ENCODE measurements around the gene BRMS1.

Gene BRMS1

GRCh38 chr11:66365711-66366619 lies 21.1 kb upstream of the BRMS1 start:
- H3K4me3 ChIP-seq (ENCODE audit: low read depth, low read length): no peak overlapping the region
- TF ChIP-seq CTCF (IDR thresholded peaks at IDR 0.05; ENCODE audit: control insufficient read depth, extremely low read depth, insufficient read depth): no peak

GRCh38 chr11:66365166-66365565 lies 20.3 kb upstream of the BRMS1 start:
- H3K4me3 ChIP-seq (ENCODE audit: low read depth, low read length): no peak overlapping the region
- no peak for DNase-seq (ENCODE audit: low read depth)
- no peak for TF ChIP-seq CTCF (IDR thresholded peaks at IDR 0.05; ENCODE audit: control insufficient read depth, extremely low read depth, insufficient read depth)

More at GRCh38 chr11:66365711-66366619, 21.1 kb upstream of the BRMS1 start:
- no peak for DNase-seq (ENCODE audit: low read depth)

- no peak for DNase-seq (ENCODE audit: low read depth)
These were observed 19.1 kb upstream of the BRMS1 start for GRCh38 chr11:66363805-66364535.

GRCh38 chr11:66363187-66363601 lies 18.3 kb upstream of the BRMS1 start:
- H3K4me3 ChIP-seq (ENCODE audit: low read depth, low read length): no peak overlapping the region
- no peak for TF ChIP-seq CTCF (IDR thresholded peaks at IDR 0.05; ENCODE audit: control insufficient read depth, extremely low read depth, insufficient read depth)
- DNase-seq (ENCODE audit: low read depth): no peak

More at GRCh38 chr11:66363805-66364535, 19.1 kb upstream of the BRMS1 start:
- TF ChIP-seq CTCF (IDR thresholded peaks at IDR 0.05; ENCODE audit: control insufficient read depth, extremely low read depth, insufficient read depth): peak; percentile 78
- H3K4me3 ChIP-seq (ENCODE audit: low read depth, low read length): no peak overlapping the region

- no peak for TF ChIP-seq CTCF (IDR thresholded peaks at IDR 0.05; ENCODE audit: control insufficient read depth, extremely low read depth, insufficient read depth)
These were observed 17.7 kb upstream of the BRMS1 start for GRCh38 chr11:66362481-66363147.

GRCh38 chr11:66361502-66361941 lies 16.6 kb upstream of the BRMS1 start:
- DNase-seq (ENCODE audit: low read depth): no peak
- no peak overlapping the region for H3K4me3 ChIP-seq (ENCODE audit: low read depth, low read length)
- TF ChIP-seq CTCF (IDR thresholded peaks at IDR 0.05; ENCODE audit: control insufficient read depth, extremely low read depth, insufficient read depth): no peak

More at GRCh38 chr11:66362481-66363147, 17.7 kb upstream of the BRMS1 start:
- no peak overlapping the region for H3K4me3 ChIP-seq (ENCODE audit: low read depth, low read length)
- DNase-seq (ENCODE audit: low read depth): no peak

Data from LNCaP clone FGC (cell line).